Stomach (tissue), 4 donors: ENCODE data around the gene TTC21A.

Source experiments
- CTCF ChIP-seq, 7 experiments: fragments of 450-650 bp in 4 of 7; fragments of 200-600 bp in 3 of 7; sonication (generic) in 3 of 7; IDR thresholded peaks; one replicate each; pipeline ENCODE4 v1.5.1; 2016 to 2019; ENCODE audit warnings: antibody characterized with exemption in 7 of 7, control low read depth in 2 of 7, mild to moderate bottlenecking in 1 of 7
- EP300 ChIP-seq: sonication (generic); formaldehyde crosslinking; IDR thresholded peaks from one replicate; pipeline ENCODE4 v1.6.1; 2017; ENCODE audit warnings: antibody characterized with exemption
- POLR2A ChIP-seq, 4 donors: fragments of 450-650 bp; IDR thresholded peaks; one replicate each; pipeline ENCODE4 v1.6.1; 2016; ENCODE audit warnings: antibody characterized with exemption in 4 of 4, control low read depth in 2 of 4, mild to moderate bottlenecking in 1 of 4, moderate library complexity in 1 of 4

- no peak for TF ChIP-seq CTCF (IDR thresholded peaks at IDR 0.05)
- TF ChIP-seq POLR2A (IDR thresholded peaks at IDR 0.05), result no peak
- no peak for TF ChIP-seq EP300
Observed at GRCh38 chr3:39135170-39135805, 27.8 kb downstream of the TTC21A start.
